OCI-LY3 (cell line): Measurements from ENCODE around the gene NPHP1.

Experiments
- CTCF ChIP-seq: fragments of 200-600, 300-600 bp; sonication (generic); IDR thresholded peaks from 2 replicates; pipeline ENCODE4 v1.5.1; 2014; ENCODE audit warnings: antibody characterized with exemption, low read length, low read depth
- EZH2phosphoT487 ChIP-seq: fragments of 200-600 bp; shearing (Covaris generic); IDR thresholded peaks from 2 replicates; pipeline ENCODE4 v1.6.1; 2018; ENCODE audit warnings: antibody characterized with exemption, mixed run types, low read depth

GRCh38 chr2:110120171-110121051, 84.4 kb downstream of the NPHP1 start:
- TF ChIP-seq CTCF = no peak
- no peak for TF ChIP-seq EZH2phosphoT487
